Measurements from ENCODE around the gene COX6B1.

The COX6B1 gene

DNA sequence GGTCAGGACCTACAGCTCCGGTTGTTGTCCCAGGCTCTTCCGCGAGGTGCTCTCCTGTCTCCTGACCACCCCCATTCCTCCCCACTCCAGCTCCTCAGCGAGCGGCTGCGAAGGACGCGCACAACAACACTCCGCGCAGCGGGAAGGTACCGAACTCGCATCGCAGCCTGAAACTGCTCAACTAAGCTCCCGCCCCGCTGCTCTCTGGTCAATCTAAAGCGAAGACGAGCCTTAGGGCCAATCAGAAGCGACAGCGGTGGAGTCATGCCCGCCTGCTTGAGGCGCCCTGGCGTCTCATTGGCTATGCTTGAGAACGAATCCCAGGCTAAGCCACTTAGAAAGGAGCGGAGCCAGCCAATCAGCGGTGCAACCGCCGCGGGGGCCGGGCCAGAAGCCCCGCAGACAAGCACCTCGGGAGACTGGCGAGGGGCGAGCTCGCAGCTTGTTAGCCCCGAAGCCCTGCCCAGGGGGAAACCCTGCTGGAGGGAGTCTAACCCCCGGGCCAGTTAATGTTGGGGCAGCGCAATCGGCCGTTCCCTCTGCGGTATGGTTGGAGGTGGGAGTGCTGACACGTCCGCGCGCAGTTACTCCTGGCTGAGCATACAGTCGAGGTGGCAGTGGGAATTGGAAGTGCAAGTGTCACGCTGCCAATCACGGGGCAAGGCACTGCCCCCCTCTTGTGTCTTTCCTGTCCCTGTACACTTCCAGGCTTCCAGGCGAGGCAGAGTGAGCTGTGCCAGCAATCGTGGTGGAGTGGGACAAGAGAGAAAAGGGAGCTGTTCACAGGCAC is 54.3 kb downstream of the COX6B1 start:
- Histone ChIP-seq H3K4me3 (peak overlapping the region; percentile 38 to 61 (median 46)), H3K27ac (peak overlapping the region in 5 of 21 experiments; percentile 33 to 49 (median 46))

DNA sequence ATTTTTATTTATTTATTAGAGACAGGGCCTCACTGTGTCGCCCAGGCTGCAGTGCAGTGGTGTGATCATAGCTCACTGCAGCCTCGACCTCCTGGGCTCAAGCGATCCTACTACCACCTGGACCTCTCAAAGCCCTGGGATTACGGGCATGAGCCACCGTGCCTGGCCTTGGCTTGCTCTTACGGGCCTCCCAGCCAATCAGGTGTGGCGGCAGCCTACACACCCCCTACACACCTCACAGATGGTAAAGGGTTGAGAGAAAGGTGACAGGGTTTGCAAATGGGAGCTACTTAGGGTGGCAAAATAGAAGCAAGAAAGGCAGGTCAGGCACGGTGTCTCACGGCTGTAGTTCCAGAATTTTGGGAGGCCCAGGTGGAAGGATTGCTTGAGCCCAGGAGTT is 55.2 kb downstream of the COX6B1 start:
- Histone ChIP-seq H3K4me3 (no peak overlapping the region), H3K27ac (no peak overlapping the region)

DNA sequence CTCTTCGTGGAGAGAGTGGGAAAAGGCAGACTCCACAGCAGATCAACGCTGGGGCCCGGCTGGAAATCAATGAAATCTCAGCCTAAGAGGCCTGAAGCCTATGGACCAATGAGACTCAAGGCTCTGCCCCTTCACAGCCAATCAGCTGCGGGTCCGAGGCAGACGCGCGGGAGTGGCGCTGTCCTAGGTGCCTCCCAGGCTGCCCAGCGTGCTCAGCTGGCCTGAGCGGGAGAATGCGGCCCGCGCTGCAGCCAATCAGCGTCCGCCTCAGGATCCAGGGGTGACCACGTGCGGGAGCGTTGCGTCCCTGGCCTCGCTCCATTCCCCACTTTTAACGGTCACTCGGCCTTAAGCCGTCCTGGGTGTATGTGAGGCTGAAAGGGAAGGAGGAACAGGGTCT is 56.1 kb downstream of the COX6B1 start, which contains the start of gene ZBTB32:
Gene ZBTB32, plus strand, starts transcription at position 341 of the 400 bp plus-strand sequence. CDS start 10,069 bp downstream, outside the sequence.
- no peak within 1 kb of the TSS for H3K4me3 ChIP-seq

More for the DNA sequence above, 56.1 kb downstream of the COX6B1 start, which contains the start of gene ZBTB32:
- H3K27ac ChIP-seq, result no peak within 1 kb of the TSS
